AG04450 (cell line): ENCODE results near the gene ZNF446. TPM values are rescaled to one million over a fixed set of nuclear protein-coding genes. Genes with fewer than 3 reads are reported as not detected.

Experiments used
- CTCF ChIA-PET: fragments of 300-600, 350-600 bp; formaldehyde crosslinking; extraction: SDS; loops from one replicate; lab custom pipeline; 2022; ENCODE audit warnings: antibody characterized with exemption, inconsistent platforms; lab: Charles Lee
- POLR2A ChIA-PET: fragments of 350-600 bp; formaldehyde crosslinking; extraction: SDS; loops from one replicate; lab custom pipeline; 2021; ENCODE audit warnings: antibody characterized with exemption, inconsistent platforms; lab: Yijun Ruan, JAX
- DNase-seq: peaks from one replicate; pipeline ENCODE4 v3.0.0-alpha.2; 2011; ENCODE audit warnings: low read depth, low spot score
- H3K27ac ChIP-seq: one replicate; pipeline ENCODE4 v1.5.1; 2012; ENCODE audit warnings: low read depth, low read length, control low read depth
- H3K27me3 ChIP-seq: one replicate; pipeline ENCODE4 v1.6.0; 2012; ENCODE audit warnings: low read length; ENCODE audit not compliant: control insufficient read depth, insufficient read depth
- H3K4me3 ChIP-seq: 2 replicates; pipeline ENCODE4 v1.5.1; 2011; ENCODE audit warnings: mild to moderate bottlenecking, low read depth, low read length, control low read depth
- H3K9me3 ChIP-seq: 2 replicates; pipeline ENCODE4 v1.5.1; 2012; ENCODE audit warnings: low read length; ENCODE audit not compliant: control insufficient read depth, insufficient read depth
- CTCF ChIP-seq: IDR thresholded peaks from 2 replicates; pipeline ENCODE4 v1.5.1; 2011; ENCODE audit warnings: low read depth, low read length, control low read depth, inconsistent platforms
- polyA plus RNA-seq: library from polyadenylated mRNA; depleted of rRNA; stranded (reverse); fragments of >200 nt; gene quantifications from 2 replicates; pipeline ENCODE4 v1.2.3, GENCODE V29; 2011

The ZNF446 gene
- polyA plus RNA-seq, 1 experiment, result 3.7 TPM

GRCh38 chr19:58492265-58492664, 16.1 kb downstream of the ZNF446 start:
- ChIA-PET CTCF (no interaction called here), POLR2A (no interaction called here)
- no peak for DNase-seq

GRCh38 chr19:58497634-58498170, 21.6 kb downstream of the ZNF446 start:
- POLR2A ChIA-PET, result no interaction called here
- Histone ChIP-seq H3K9me3 (peaks cover 9% of the 10 kb centered on the region), H3K27ac (no peak overlapping the region), H3K27me3 (no peaks in the 10 kb centered on the region), H3K4me3 (no peak overlapping the region)
- TF ChIP-seq CTCF, result no peak
- DNase-seq, result no peak
- CTCF ChIA-PET, result no interaction called here

More at GRCh38 chr19:58492265-58492664, 16.1 kb downstream of the ZNF446 start:
- no peak for TF ChIP-seq CTCF
- no peaks in the 10 kb centered on the region for H3K27me3 ChIP-seq
- no peak overlapping the region for H3K27ac ChIP-seq
- H3K4me3 ChIP-seq, result no peak overlapping the region
- no peaks in the 10 kb centered on the region for H3K9me3 ChIP-seq

GRCh38 chr19:58498316-58499020, 22.3 kb downstream of the ZNF446 start:
- DNase-seq, result no peak
- POLR2A ChIA-PET, result no interaction called here
- Histone ChIP-seq H3K27ac (no peak overlapping the region), H3K27me3 (no peaks in the 10 kb centered on the region), H3K9me3 (peaks cover 9% of the 10 kb centered on the region), H3K4me3 (peak overlapping the region; percentile 62)
- CTCF ChIA-PET, result interaction anchor here (2.0 kb wide), 1 partner anchor 21 kb away, joined by 14 read pairs; the partner anchor contains the start of gene ZBTB45
- TF ChIP-seq CTCF, result no peak

- Histone ChIP-seq H3K27ac (peak overlapping the region; percentile 70), H3K4me3 (peak overlapping the region; percentile 70), H3K9me3 (peaks cover 9% of the 10 kb centered on the region), H3K27me3 (no peaks in the 10 kb centered on the region)
- CTCF ChIA-PET, result interaction anchor here (0.5 to 2.0 kb wide), 3 partner anchors 15 to 24 kb away, joined by 3 to 14 read pairs (median 5); partner anchors contain the start of gene ZBTB45
- POLR2A ChIA-PET, result interaction anchor here (0.6 to 1.5 kb wide), 4 partner anchors 20 to 33 kb away, joined by 3 to 6 read pairs (median 4); partner anchors contain the start of genes ZBTB45 and ZNF446
- peak; percentile 96 for DNase-seq
- TF ChIP-seq CTCF, result peak; percentile 50; the same call in 1 of the 2 replicates
Observed at GRCh38 chr19:58499021-58499927, 23.1 kb downstream of the ZNF446 start.
